ENCODE results near the gene CEND1. TPM values are rescaled to one million over a fixed set of nuclear protein-coding genes. Genes with fewer than 3 reads are reported as not detected.

CEND1 gene
- total and polyA plus RNA-seq, 2 of the 13 experiments (the other 11 are each of a cell fraction or from before 2014, with no cell fraction given), result not detected

DNA sequence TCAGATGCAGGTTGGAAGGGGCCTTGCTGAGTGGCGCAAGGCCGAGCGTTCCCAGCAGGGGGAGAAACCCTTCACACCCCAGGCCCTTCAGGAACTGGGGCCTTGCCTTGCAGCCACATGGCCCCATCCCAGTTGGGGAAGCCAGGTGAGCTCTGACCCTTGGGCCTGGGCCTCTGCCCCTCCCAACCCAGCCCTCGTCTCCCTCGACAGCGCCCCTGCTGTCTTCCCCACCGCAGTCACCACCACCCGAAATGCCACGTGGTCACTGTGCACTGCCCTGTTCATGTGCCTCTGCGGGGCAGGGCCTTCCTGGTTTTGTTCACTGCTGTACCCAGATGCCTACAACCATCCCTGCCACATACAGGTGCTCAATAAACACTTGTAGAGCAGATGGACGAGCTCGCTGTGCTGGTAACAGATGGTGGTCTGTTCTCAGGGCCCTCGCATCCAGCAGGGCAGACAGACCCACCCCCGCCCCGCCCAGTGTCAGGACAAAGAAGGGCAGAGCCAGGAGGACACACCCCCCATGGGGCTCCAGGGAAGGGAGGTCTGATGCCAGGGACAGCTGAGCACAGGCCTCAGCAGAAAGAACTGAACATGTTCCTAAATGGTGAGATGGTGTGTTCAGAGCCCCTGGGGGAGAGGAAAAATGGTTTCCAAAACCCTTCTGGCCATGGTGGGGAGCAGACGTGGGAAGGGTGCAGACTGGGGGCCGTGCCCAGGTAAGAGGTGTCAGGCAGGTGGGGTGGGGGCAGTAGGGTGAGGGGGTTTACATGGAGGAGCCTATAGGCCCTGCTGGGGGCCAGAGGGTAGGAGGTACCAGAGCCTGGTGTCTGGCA is 48.8 kb upstream of the CEND1 start (continued):
- TF ChIP-seq, protein P1, sequence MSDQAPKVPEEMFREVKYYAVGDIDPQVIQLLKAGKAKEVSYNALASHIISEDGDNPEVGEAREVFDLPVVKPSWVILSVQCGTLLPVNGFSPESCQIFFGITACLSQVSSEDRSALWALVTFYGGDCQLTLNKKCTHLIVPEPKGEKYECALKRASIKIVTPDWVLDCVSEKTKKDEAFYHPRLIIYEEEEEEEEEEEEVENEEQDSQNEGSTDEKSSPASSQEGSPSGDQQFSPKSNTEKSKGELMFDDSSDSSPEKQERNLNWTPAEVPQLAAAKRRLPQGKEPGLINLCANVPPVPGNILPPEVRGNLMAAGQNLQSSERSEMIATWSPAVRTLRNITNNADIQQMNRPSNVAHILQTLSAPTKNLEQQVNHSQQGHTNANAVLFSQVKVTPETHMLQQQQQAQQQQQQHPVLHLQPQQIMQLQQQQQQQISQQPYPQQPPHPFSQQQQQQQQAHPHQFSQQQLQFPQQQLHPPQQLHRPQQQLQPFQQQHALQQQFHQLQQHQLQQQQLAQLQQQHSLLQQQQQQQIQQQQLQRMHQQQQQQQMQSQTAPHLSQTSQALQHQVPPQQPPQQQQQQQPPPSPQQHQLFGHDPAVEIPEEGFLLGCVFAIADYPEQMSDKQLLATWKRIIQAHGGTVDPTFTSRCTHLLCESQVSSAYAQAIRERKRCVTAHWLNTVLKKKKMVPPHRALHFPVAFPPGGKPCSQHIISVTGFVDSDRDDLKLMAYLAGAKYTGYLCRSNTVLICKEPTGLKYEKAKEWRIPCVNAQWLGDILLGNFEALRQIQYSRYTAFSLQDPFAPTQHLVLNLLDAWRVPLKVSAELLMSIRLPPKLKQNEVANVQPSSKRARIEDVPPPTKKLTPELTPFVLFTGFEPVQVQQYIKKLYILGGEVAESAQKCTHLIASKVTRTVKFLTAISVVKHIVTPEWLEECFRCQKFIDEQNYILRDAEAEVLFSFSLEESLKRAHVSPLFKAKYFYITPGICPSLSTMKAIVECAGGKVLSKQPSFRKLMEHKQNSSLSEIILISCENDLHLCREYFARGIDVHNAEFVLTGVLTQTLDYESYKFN (CRISPR knock-in tag; conservative IDR thresholded peaks at IDR 0.05), result peak; percentile 48
- TF ChIP-seq PLRG1 (conservative IDR thresholded peaks at IDR 0.05) (no peak), ZFP62 (CRISPR knock-in tag; IDR thresholded peaks at IDR 0.05) (no peak), FLYWCH1 (CRISPR knock-in tag; IDR thresholded peaks at IDR 0.05) (0 out of 2 replicates have a peak, but pooled peaks have one; percentile 81), NAIF1 (CRISPR knock-in tag; IDR thresholded peaks at IDR 0.05; ENCODE audit: borderline replicate concordance) (no peak), ZNF713 (CRISPR knock-in tag; IDR thresholded peaks at IDR 0.05) (no peak), ZNF225 (CRISPR knock-in tag; IDR thresholded peaks at IDR 0.05) (no peak), ZNF543 (CRISPR knock-in tag; IDR thresholded peaks at IDR 0.05) (peak; percentile 91), IRF2 (CRISPR knock-in tag; IDR thresholded peaks at IDR 0.05) (peak; percentile 88), ZBTB20 (CRISPR knock-in tag; IDR thresholded peaks at IDR 0.05; ENCODE audit: borderline replicate concordance, low read depth) (peak; percentile 60; the same call in 1 of the 2 replicates), NRL (CRISPR knock-in tag; IDR thresholded peaks at IDR 0.05; ENCODE audit: borderline replicate concordance) (peak; percentile 82), ZNF660 (CRISPR knock-in tag; IDR thresholded peaks at IDR 0.05; ENCODE audit: borderline replicate concordance, low read depth) (no peak), ZNF589 (CRISPR knock-in tag; conservative IDR thresholded peaks at IDR 0.05) (peak; percentile 68; the same call in 1 of the 2 replicates), ZC3H13 (CRISPR knock-in tag; IDR thresholded peaks at IDR 0.05) (peak; percentile 87; the same call in 1 of the 2 replicates), SOX5 (CRISPR knock-in tag; IDR thresholded peaks at IDR 0.05; ENCODE audit: borderline replicate concordance) (peak; percentile 43; the same call in 1 of the 2 replicates), HNRNPL (IDR thresholded peaks at IDR 0.05; ENCODE audit: low read depth, low read length) (peak; percentile 90)
- TF ChIP-seq, protein P2, sequence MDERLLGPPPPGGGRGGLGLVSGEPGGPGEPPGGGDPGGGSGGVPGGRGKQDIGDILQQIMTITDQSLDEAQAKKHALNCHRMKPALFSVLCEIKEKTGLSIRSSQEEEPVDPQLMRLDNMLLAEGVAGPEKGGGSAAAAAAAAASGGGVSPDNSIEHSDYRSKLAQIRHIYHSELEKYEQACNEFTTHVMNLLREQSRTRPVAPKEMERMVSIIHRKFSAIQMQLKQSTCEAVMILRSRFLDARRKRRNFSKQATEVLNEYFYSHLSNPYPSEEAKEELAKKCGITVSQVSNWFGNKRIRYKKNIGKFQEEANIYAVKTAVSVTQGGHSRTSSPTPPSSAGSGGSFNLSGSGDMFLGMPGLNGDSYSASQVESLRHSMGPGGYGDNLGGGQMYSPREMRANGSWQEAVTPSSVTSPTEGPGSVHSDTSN (CRISPR knock-in tag; IDR thresholded peaks at IDR 0.05), result no peak
- TF ChIP-seq, protein P3, sequence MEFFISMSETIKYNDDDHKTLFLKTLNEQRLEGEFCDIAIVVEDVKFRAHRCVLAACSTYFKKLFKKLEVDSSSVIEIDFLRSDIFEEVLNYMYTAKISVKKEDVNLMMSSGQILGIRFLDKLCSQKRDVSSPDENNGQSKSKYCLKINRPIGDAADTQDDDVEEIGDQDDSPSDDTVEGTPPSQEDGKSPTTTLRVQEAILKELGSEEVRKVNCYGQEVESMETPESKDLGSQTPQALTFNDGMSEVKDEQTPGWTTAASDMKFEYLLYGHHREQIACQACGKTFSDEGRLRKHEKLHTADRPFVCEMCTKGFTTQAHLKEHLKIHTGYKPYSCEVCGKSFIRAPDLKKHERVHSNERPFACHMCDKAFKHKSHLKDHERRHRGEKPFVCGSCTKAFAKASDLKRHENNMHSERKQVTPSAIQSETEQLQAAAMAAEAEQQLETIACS (CRISPR knock-in tag; IDR thresholded peaks at IDR 0.05), result no peak; the same call in 1 of the 2 replicates
- TF ChIP-seq, protein P4, sequence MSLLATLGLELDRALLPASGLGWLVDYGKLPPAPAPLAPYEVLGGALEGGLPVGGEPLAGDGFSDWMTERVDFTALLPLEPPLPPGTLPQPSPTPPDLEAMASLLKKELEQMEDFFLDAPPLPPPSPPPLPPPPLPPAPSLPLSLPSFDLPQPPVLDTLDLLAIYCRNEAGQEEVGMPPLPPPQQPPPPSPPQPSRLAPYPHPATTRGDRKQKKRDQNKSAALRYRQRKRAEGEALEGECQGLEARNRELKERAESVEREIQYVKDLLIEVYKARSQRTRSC (CRISPR knock-in tag; IDR thresholded peaks at IDR 0.05; ENCODE audit: low read depth), result peak; percentile 79; the same call in 1 of the 2 replicates
- TF ChIP-seq, protein P5, sequence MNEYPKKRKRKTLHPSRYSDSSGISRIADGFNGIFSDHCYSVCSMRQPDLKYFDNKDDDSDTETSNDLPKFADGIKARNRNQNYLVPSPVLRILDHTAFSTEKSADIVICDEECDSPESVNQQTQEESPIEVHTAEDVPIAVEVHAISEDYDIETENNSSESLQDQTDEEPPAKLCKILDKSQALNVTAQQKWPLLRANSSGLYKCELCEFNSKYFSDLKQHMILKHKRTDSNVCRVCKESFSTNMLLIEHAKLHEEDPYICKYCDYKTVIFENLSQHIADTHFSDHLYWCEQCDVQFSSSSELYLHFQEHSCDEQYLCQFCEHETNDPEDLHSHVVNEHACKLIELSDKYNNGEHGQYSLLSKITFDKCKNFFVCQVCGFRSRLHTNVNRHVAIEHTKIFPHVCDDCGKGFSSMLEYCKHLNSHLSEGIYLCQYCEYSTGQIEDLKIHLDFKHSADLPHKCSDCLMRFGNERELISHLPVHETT (CRISPR knock-in tag; conservative IDR thresholded peaks at IDR 0.05), result peak; percentile 65; the same call in 1 of the 2 replicates

Data from HepG2 (cell line).